ENCODE data around the gene ATP5PO.

Gene ATP5PO

DNA sequence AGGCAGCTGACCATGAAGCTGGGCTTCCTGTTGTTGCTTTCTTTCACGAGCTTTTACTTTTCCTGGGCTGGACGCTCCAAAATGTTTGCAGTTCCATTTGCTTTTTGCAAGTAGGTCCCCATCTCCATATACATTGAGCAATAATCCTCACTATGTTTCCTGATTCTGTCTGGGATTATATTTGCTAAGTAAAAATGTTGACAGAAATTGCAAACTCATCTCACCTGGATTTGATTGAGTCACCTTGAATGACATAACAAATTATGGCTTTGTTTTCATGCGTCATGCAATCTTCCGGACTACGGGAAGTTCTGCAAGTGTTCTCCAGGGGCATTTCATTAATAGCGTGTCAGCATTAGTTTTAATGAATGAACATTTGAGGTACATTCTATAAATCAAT is 18.9 kb downstream of the ATP5PO start:
- no peak for ATAC-seq
- no peak for TF ChIP-seq PPARA (CRISPR knock-in tag; IDR thresholded peaks at IDR 0.05; ENCODE audit: borderline replicate concordance)
- TF ChIP-seq ZNF8 (CRISPR knock-in tag; IDR thresholded peaks at IDR 0.05): no peak
- no peak for TF ChIP-seq CSDC2 (CRISPR knock-in tag; IDR thresholded peaks at IDR 0.05)
- no peak for TF ChIP-seq PATZ1 (CRISPR knock-in tag; IDR thresholded peaks at IDR 0.05; ENCODE audit: borderline replicate concordance)
- TF ChIP-seq, protein P1, sequence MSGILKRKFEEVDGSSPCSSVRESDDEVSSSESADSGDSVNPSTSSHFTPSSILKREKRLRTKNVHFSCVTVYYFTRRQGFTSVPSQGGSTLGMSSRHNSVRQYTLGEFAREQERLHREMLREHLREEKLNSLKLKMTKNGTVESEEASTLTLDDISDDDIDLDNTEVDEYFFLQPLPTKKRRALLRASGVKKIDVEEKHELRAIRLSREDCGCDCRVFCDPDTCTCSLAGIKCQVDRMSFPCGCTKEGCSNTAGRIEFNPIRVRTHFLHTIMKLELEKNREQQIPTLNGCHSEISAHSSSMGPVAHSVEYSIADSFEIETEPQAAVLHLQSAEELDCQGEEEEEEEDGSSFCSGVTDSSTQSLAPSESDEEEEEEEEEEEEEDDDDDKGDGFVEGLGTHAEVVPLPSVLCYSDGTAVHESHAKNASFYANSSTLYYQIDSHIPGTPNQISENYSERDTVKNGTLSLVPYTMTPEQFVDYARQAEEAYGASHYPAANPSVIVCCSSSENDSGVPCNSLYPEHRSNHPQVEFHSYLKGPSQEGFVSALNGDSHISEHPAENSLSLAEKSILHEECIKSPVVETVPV (CRISPR knock-in tag; IDR thresholded peaks at IDR 0.05): no peak
- TF ChIP-seq SNAI2 (CRISPR knock-in tag; IDR thresholded peaks at IDR 0.05): no peak
- TF ChIP-seq ARNTL (CRISPR knock-in tag; IDR thresholded peaks at IDR 0.05; ENCODE audit: borderline replicate concordance, low read depth): no peak
- no peak for TF ChIP-seq TCF4 (CRISPR knock-in tag; IDR thresholded peaks at IDR 0.05; ENCODE audit: borderline replicate concordance)
- TF ChIP-seq BACH2 (CRISPR knock-in tag; IDR thresholded peaks at IDR 0.05; ENCODE audit: borderline replicate concordance): no peak
- TF ChIP-seq ZFP30 (CRISPR knock-in tag; IDR thresholded peaks at IDR 0.05): no peak

DNA sequence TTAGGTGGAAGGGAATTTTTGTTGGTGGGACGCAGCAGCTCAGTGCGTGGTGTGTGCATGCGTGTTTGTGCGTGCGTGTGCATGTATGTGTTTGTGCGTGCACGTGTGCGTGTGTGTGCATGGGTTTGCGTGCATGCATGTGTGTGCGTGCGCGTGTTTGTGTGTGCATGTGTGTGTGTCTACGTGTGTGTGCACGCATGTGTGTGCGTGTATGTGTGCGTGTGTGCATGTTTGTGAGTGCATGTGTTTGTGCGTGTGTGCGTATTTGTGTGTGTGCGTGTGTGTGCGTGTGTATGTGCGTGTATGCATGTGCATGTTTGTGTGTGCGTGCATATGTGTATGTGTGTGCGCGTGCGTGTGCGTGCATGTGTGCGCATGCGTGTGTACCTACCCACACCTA is 20.2 kb downstream of the ATP5PO start:
- no peak for ATAC-seq
- TF ChIP-seq ZNF70 (CRISPR knock-in tag; IDR thresholded peaks at IDR 0.05) (no peak), ISL1 (CRISPR knock-in tag; IDR thresholded peaks at IDR 0.05) (no peak), PPARA (CRISPR knock-in tag; IDR thresholded peaks at IDR 0.05; ENCODE audit: borderline replicate concordance) (no peak), TCF4 (CRISPR knock-in tag; IDR thresholded peaks at IDR 0.05; ENCODE audit: borderline replicate concordance) (no peak), ARNTL (CRISPR knock-in tag; IDR thresholded peaks at IDR 0.05; ENCODE audit: borderline replicate concordance, low read depth) (no peak)
- TF ChIP-seq, protein P2, sequence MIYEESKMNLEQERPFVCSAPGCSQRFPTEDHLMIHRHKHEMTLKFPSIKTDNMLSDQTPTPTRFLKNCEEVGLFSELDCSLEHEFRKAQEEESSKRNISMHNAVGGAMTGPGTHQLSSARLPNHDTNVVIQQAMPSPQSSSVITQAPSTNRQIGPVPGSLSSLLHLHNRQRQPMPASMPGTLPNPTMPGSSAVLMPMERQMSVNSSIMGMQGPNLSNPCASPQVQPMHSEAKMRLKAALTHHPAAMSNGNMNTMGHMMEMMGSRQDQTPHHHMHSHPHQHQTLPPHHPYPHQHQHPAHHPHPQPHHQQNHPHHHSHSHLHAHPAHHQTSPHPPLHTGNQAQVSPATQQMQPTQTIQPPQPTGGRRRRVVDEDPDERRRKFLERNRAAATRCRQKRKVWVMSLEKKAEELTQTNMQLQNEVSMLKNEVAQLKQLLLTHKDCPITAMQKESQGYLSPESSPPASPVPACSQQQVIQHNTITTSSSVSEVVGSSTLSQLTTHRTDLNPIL (CRISPR knock-in tag; IDR thresholded peaks at IDR 0.05; ENCODE audit: low read depth): no peak

GRCh38 chr21:33894736-33895288 is 20.8 kb downstream of the ATP5PO start:
- no peak for TF ChIP-seq ZNF565 (CRISPR knock-in tag; conservative IDR thresholded peaks at IDR 0.05; ENCODE audit: low read depth)
- no peak for TF ChIP-seq TOX (CRISPR knock-in tag; IDR thresholded peaks at IDR 0.05; ENCODE audit: borderline replicate concordance)
- no peak for TF ChIP-seq PPARA (CRISPR knock-in tag; IDR thresholded peaks at IDR 0.05; ENCODE audit: borderline replicate concordance)
- no peak for TF ChIP-seq ZNF8 (CRISPR knock-in tag; IDR thresholded peaks at IDR 0.05)
- no peak for TF ChIP-seq ZFP3 (CRISPR knock-in tag; IDR thresholded peaks at IDR 0.05)
- TF ChIP-seq RARB (CRISPR knock-in tag; IDR thresholded peaks at IDR 0.05): no peak
- no peak for TF ChIP-seq OSR1 (CRISPR knock-in tag; IDR thresholded peaks at IDR 0.05)
- TF ChIP-seq ESRRG (CRISPR knock-in tag; IDR thresholded peaks at IDR 0.05): no peak
- TF ChIP-seq ZNF70 (CRISPR knock-in tag; IDR thresholded peaks at IDR 0.05): no peak
- no peak for TF ChIP-seq SNAI2 (CRISPR knock-in tag; IDR thresholded peaks at IDR 0.05)
- TF ChIP-seq, protein P2 (CRISPR knock-in tag; IDR thresholded peaks at IDR 0.05; ENCODE audit: low read depth): no peak
- TF ChIP-seq BACH2 (CRISPR knock-in tag; IDR thresholded peaks at IDR 0.05; ENCODE audit: borderline replicate concordance): no peak
- TF ChIP-seq, protein P1 (CRISPR knock-in tag; IDR thresholded peaks at IDR 0.05): no peak
- no peak for TF ChIP-seq CSDC2 (CRISPR knock-in tag; IDR thresholded peaks at IDR 0.05)
- TF ChIP-seq, protein P3, sequence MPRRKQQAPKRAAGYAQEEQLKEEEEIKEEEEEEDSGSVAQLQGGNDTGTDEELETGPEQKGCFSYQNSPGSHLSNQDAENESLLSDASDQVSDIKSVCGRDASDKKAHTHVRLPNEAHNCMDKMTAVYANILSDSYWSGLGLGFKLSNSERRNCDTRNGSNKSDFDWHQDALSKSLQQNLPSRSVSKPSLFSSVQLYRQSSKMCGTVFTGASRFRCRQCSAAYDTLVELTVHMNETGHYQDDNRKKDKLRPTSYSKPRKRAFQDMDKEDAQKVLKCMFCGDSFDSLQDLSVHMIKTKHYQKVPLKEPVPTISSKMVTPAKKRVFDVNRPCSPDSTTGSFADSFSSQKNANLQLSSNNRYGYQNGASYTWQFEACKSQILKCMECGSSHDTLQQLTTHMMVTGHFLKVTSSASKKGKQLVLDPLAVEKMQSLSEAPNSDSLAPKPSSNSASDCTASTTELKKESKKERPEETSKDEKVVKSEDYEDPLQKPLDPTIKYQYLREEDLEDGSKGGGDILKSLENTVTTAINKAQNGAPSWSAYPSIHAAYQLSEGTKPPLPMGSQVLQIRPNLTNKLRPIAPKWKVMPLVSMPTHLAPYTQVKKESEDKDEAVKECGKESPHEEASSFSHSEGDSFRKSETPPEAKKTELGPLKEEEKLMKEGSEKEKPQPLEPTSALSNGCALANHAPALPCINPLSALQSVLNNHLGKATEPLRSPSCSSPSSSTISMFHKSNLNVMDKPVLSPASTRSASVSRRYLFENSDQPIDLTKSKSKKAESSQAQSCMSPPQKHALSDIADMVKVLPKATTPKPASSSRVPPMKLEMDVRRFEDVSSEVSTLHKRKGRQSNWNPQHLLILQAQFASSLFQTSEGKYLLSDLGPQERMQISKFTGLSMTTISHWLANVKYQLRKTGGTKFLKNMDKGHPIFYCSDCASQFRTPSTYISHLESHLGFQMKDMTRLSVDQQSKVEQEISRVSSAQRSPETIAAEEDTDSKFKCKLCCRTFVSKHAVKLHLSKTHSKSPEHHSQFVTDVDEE (CRISPR knock-in tag; IDR thresholded peaks at IDR 0.05): no peak
- TF ChIP-seq GLIS3 (CRISPR knock-in tag; IDR thresholded peaks at IDR 0.05): no peak
- ATAC-seq: peak; percentile 96

Measured in SK-N-SH treated with all-trans-retinoic acid at 6 μM for 48 hours (cell line).